K562 (cell line): ENCODE measurements around the gene SNUPN. TPM values are rescaled to one million over a fixed set of nuclear protein-coding genes. Genes with fewer than 3 reads are reported as not detected.

Source experiments
- ATAC-seq: fragments of 200-7000 bp; cut with Tn5 transposase; 3 replicates; pipeline ENCODE4 v1.9.1; 2020; ENCODE audit warnings: moderate library complexity
- BruUV-seq: library from RNA; stranded (reverse); fragments of 400-500 nt; replicated peaks from 2 replicates; lab custom pipeline; 2021; lab: Mats Ljungman, UMichigan
- CTCF ChIA-PET: fragments of 300-600 bp; formaldehyde crosslinking; extraction: SDS; loops from one replicate; lab custom pipeline; 2021; ENCODE audit warnings: low intra/inter-chr PET ratio; lab: Yijun Ruan, JAX
- POLR2A ChIA-PET: fragments of 300-600, 350-650 bp; sonication (Branson Sonifier 250); formaldehyde crosslinking; extraction: SDS; loops from one replicate; lab custom pipeline; 2021; ENCODE audit warnings: antibody characterized with exemption, inconsistent platforms; lab: Yijun Ruan, JAX
- DNase-seq, 4 experiments: peaks; one replicate each; pipeline versions ENCODE4 v3.0.0 to v3.0.0-alpha.2; 2011 to 2018; ENCODE audit warnings: low spot score in 3 of 4, mixed read lengths in 3 of 4; ENCODE audit errors: extremely low read depth in 1 of 4
- FAIRE-seq: peaks from 2 replicates; lab custom pipeline; 2011; peaks lifted over from hg19 to GRCh38; lab: Jason Lieb, UNC
- H2AFZ ChIP-seq: 2 replicates; pipeline ENCODE4 v1.6.0; 2011; ENCODE audit warnings: low read depth, low read length, control low read depth, inconsistent platforms
- H3K27ac ChIP-seq: fragments of 200-600 bp; 3 replicates; pipeline ENCODE4 v1.8.0; 2011; ENCODE audit warnings: low read depth, mild to moderate bottlenecking, control low read depth, inconsistent platforms, low read length, moderate library complexity, mixed read lengths; ENCODE audit errors: extremely low read depth
- H3K27me3 ChIP-seq, 2 experiments: fragments of 300-600 bp in 1 of 2; 2 replicates in 1 of 2; 3 replicates in 1 of 2; pipeline versions ENCODE4 v1.6.0 to v1.8.0; 2011; ENCODE audit warnings: inconsistent platforms in 2 of 2, low read length in 2 of 2, mild to moderate bottlenecking in 1 of 2, mixed read lengths in 1 of 2, moderate library complexity in 1 of 2; ENCODE audit not compliant: control insufficient read depth in 2 of 2, insufficient read depth in 2 of 2
- H3K36me3 ChIP-seq: fragments of 300-600 bp; 3 replicates; pipeline ENCODE4 v1.8.0; 2011; ENCODE audit warnings: mild to moderate bottlenecking, low read length, inconsistent platforms; ENCODE audit not compliant: control insufficient read depth, insufficient read depth
- H3K4me1 ChIP-seq, 2 experiments: fragments of 200-600 bp in 1 of 2; replicated peaks in 1 of 2; 2 replicates in 1 of 2; 3 replicates in 1 of 2; pipeline versions ENCODE4 v1.5.1 to v1.8.0; 2011; ENCODE audit warnings: inconsistent platforms in 2 of 2, low read length in 2 of 2, mild to moderate bottlenecking in 1 of 2, mixed read lengths in 1 of 2, moderate library complexity in 1 of 2; ENCODE audit not compliant: control insufficient read depth in 2 of 2, insufficient read depth in 2 of 2
- H3K4me2 ChIP-seq: 2 replicates; pipeline ENCODE4 v1.6.1; 2011; ENCODE audit warnings: low read length, control low read depth, inconsistent platforms, mixed read lengths; ENCODE audit not compliant: insufficient read depth
- H3K4me3 ChIP-seq: fragments of 200-600 bp; sonication (generic), shearing (Covaris generic); 2 replicates; pipeline ENCODE4 v1.5.1; 2016; ENCODE audit warnings: control low read depth, inconsistent platforms
- H3K79me2 ChIP-seq: fragments of 200-600 bp; 3 replicates; pipeline ENCODE4 v1.8.0; 2011; ENCODE audit warnings: low read length, inconsistent platforms; ENCODE audit not compliant: control insufficient read depth, insufficient read depth
- H3K9ac ChIP-seq, 2 experiments: 2 replicates each; pipeline versions ENCODE4 v1.6.0 to v1.6.1; 2011; ENCODE audit warnings: low read depth in 2 of 2, low read length in 2 of 2, control low read depth in 1 of 2, inconsistent platforms in 1 of 2, mild to moderate bottlenecking in 1 of 2, mixed read lengths in 1 of 2; ENCODE audit not compliant: insufficient read depth in 1 of 2
- H3K9me1 ChIP-seq: one replicate; pipeline ENCODE4 v1.6.0; 2011; ENCODE audit warnings: inconsistent platforms, mild to moderate bottlenecking, low read length, moderate library complexity; ENCODE audit not compliant: control insufficient read depth, insufficient read depth
- H3K9me3 ChIP-seq: replicated peaks from 2 replicates; pipeline ENCODE4 v1.5.1; 2011; ENCODE audit warnings: low read depth, low read length, inconsistent platforms; ENCODE audit not compliant: control insufficient read depth, insufficient read depth
- H4K20me1 ChIP-seq: replicated peaks from 2 replicates; pipeline ENCODE4 v1.6.1; 2011; ENCODE audit warnings: low read length, inconsistent platforms, mixed read lengths; ENCODE audit not compliant: control insufficient read depth, insufficient read depth
- JUND ChIP-seq, 2 experiments: IDR thresholded peaks; 2 replicates in 1 of 2; 3 replicates in 1 of 2; pipeline ENCODE4 v1.6.1; 2011; ENCODE audit warnings: borderline replicate concordance in 2 of 2, low read depth in 2 of 2, low read length in 2 of 2, improper control_type of control experiment in 1 of 2, missing biosample characterization in 1 of 2, missing genetic modification characterization in 1 of 2, missing genetic modification reagents in 1 of 2
- RBFOX2 ChIP-seq: fragments of 200-400 bp; formaldehyde crosslinking; IDR thresholded peaks from 2 replicates; pipeline ENCODE4 v1.6.1; 2017; ENCODE audit warnings: low read depth, mild to moderate bottlenecking, low read length, moderate library complexity
- WGBS: fragments of 100-300 bp; shearing (Covaris generic); methylation state at CpG from one replicate; pipeline ENCODE4 v1.1.6; 2016; ENCODE audit warnings: low coverage, mixed read lengths; ENCODE audit not compliant: insufficient coverage; ENCODE audit errors: missing lambda C conversion rate; 5-methylcytosine and 5-hydroxymethylcytosine counted together
- in situ Hi-C: fragments of 300-500 bp; cut with MboI; formaldehyde crosslinking; loops from 4 replicates; pipeline ENCODE4 v1.15.0; 2018; ENCODE audit warnings: inconsistent platforms, mixed read lengths
- intact Hi-C: fragments of 100-400 bp; cut with micrococcal nuclease; formaldehyde crosslinking; loops from 2 replicates; pipeline ENCODE4 v1.14.2; 2022
- polyA plus RNA-seq, 8 experiments: library from polyadenylated mRNA; depleted of rRNA in 4 of 8; stranded (reverse) in 5 of 8; unstranded in 3 of 8; fragments of >200 nt; fragmentation: Nextera tagmentation in 2 of 8; fragmentation: Illumina TruSeq in 1 of 8; extraction: Ambion mirVana in 2 of 8; extraction: Trizol in 1 of 8; gene quantifications; 2 replicates each; pipeline versions ENCODE4 v1.2.1 to v1.2.3, GENCODE V29; 2011 to 2014; ENCODE audit warnings: inconsistent platforms in 1 of 8, missing spikeins in 1 of 8
- total RNA-seq, 7 experiments: library from RNA; depleted of rRNA in 6 of 7; stranded (reverse); fragments of >200 nt in 6 of 7; fragmentation: Illumina TruSeq in 2 of 7; extraction: Trizol in 2 of 7; gene quantifications; 2 replicates each; pipeline versions ENCODE4 v1.2.1 to v1.2.3, GENCODE V29; 2011 to 2021; ENCODE audit warnings: low replicate concordance in 1 of 7
- TF ChIP-seq, protein P1 (sequence below): fragments of 450-650 bp; IDR thresholded peaks from 2 replicates; pipeline ENCODE4 v1.6.1; 2016; ENCODE audit warnings: low read depth, mild to moderate bottlenecking, moderate library complexity

Gene SNUPN
- total and polyA plus RNA-seq, 9 of the 15 experiments (the other 6 are each of a cell fraction or from before 2014, with no cell fraction given), result 32.2 to 78.3 (median 40.0) TPM

DNA sequence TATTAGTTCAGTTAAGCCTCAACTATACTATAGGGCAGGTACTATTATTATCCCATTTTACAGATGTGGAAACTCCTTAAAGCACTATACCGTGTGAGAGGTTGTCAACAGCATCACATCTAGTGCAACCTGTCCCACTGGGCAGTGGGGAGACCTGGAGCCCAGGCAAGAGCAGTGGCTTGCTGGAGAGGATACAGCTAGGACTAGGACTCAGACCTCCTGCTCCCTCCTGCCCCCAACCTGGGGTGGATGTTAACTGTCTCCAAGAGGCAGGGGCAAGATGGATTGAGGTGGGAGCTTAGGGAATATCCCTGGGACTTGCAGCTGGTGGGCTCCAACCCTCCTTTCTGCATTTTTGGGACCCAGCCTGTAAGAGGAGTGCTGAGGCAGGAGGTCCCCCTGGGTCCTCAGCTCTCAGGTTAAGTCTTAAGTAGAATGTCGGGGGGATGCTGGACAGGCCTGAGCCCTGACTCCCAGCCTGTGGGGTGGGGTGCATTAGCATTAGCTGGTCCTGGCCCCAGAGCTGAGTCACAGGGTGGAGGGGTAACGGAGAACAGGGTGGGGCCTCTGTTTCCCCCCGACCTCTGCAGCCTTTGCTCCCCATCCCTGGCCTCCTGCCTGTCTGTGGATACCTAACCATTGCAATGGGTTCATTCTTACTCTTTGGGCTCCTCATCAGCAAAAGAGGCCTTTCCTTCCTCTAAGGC lies 28.8 kb upstream of the SNUPN start:
- POLR2A ChIA-PET, result interaction anchor here (0.6 to 1.4 kb wide), 4 partner anchors 17 to 286 kb away, joined by 3 to 4 read pairs (median 4); partner anchors contain the start of gene MAN2C1
- Histone ChIP-seq H3K79me2 (peaks cover 50% of the 10 kb centered on the region), H3K4me3 (no peak overlapping the region), H3K4me1 (peaks cover 34 to 46% of the 10 kb centered on the region in 2 experiments), H2AFZ (no peak overlapping the region), H3K9me3 (no peaks in the 10 kb centered on the region), H3K9me1 (no peaks in the 10 kb centered on the region), H3K36me3 (peaks cover 37% of the 10 kb centered on the region), H3K27ac (no peak overlapping the region), H4K20me1 (0 out of 2 replicates have a peak, but pooled peaks cover 4% of the 10 kb centered on the region), H3K27me3 (no peaks in the 10 kb centered on the region), H3K4me2 (no peak overlapping the region), H3K9ac (no peak overlapping the region)
- intact Hi-C loops (no loop called here), in situ Hi-C loops (no loop called here)
- ATAC-seq (no peak), FAIRE-seq (no peak), DNase-seq (no peak)
- no TSS peak for BruUV-seq
- TF ChIP-seq, protein P1, sequence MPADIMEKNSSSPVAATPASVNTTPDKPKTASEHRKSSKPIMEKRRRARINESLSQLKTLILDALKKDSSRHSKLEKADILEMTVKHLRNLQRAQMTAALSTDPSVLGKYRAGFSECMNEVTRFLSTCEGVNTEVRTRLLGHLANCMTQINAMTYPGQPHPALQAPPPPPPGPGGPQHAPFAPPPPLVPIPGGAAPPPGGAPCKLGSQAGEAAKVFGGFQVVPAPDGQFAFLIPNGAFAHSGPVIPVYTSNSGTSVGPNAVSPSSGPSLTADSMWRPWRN, result no peak
- CTCF ChIA-PET, result no interaction called here
- 37% methylated on average over 3 of the region's 4 CpGs for WGBS

DNA sequence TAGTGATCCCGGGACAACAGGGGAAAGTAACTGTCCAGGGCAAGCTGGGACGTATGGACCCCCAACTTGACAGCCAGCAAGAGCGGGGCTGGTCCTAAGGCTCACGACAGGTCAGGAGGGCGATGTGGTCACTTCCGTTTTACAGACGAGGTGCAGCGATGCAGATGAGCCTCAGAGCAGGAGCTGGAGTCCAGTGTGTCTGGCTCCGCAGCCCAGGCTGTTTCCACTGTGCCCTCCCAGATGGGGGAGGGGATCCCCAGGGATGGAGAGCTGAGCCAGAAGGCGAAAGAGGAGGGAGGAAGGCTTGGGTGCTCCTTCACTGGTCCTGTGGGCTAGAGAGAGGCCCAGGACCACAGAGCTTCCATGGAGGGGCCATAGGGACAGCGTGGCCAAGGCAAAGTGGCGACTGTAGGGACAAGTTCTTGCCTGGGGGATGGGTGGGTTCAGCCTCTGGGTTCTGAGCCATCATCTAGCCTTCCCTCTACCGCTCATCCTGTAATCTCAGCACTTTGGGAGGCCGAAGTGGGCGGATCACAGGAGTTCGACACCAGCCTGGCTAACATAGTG lies 27.9 kb upstream of the SNUPN start:
- Histone ChIP-seq H3K9ac (peak overlapping the region in 1 of 2 experiments; percentile 86; a peak in 2 of 4 replicates), H3K79me2 (peaks cover 59% of the 10 kb centered on the region), H3K9me3 (no peaks in the 10 kb centered on the region), H3K27me3 (no peaks in the 10 kb centered on the region), H3K4me1 (peaks cover 41 to 55% of the 10 kb centered on the region in 2 experiments), H2AFZ (no peak overlapping the region), H3K36me3 (peaks cover 39% of the 10 kb centered on the region), H3K27ac (no peak overlapping the region), H4K20me1 (0 out of 2 replicates have a peak, but pooled peaks cover 4% of the 10 kb centered on the region), H3K4me2 (no peak overlapping the region), H3K4me3 (no peak overlapping the region), H3K9me1 (no peaks in the 10 kb centered on the region)
- DNase-seq (no peak), FAIRE-seq (no peak), ATAC-seq (no peak)
- in situ Hi-C loops (no loop called here), intact Hi-C loops (no loop called here)
- 80% methylated on average over 14 of the region's 16 CpGs for WGBS
- CTCF ChIA-PET, result no interaction called here
- TF ChIP-seq RBFOX2 (peak; percentile 32; the same call in 1 of the 2 replicates), JUND (IDR thresholded peaks at IDR 0.05; ENCODE audit: borderline replicate concordance, low read depth, low read length) (no peak), JUND (tag; IDR thresholded peaks at IDR 0.05; ENCODE audit: borderline replicate concordance, low read depth, low read length) (no peak)
- POLR2A ChIA-PET, result interaction anchor here (0.7 to 1.2 kb wide), 5 partner anchors 8 to 583 kb away, joined by 3 to 4 read pairs (median 4); partner anchors contain the start of gene IMP3
- no TSS peak for BruUV-seq
